Fibroblast of lung (primary cell): ENCODE results near the gene DLG5.

ENCODE experiments used
- CTCF ChIP-seq, 2 donors: IDR thresholded peaks in 1 of 2; conservative IDR thresholded peaks in 1 of 2; 1 replicate in 1 of 2; 2 replicates in 1 of 2; pipeline ENCODE4 v1.5.1; 2011 to 2012; ENCODE audit warnings: low read length in 2 of 2, control low read depth in 1 of 2, inconsistent platforms in 1 of 2, low read depth in 1 of 2, mild to moderate bottlenecking in 1 of 2
- EZH2 ChIP-seq: IDR thresholded peaks from 2 replicates; pipeline ENCODE4 v1.5.1; 2012; ENCODE audit warnings: low read length, control low read depth, mild to moderate bottlenecking; ENCODE audit errors: missing control alignments

- TF ChIP-seq CTCF (conservative IDR thresholded peaks at IDR 0.05 in 1 of 2, IDR thresholded peaks at IDR 0.05 in 1 of 2; ENCODE audit: low read depth in 1 of 2, low read length in 2 of 2) (no peak), EZH2 (no peak)
Measured at GRCh38 chr10:77921395-77921794, 5.2 kb downstream of the DLG5 start.
